ENCODE measurements around the gene FNDC3B.
A peak's percentile ranks its signal among the peaks of the same experiment; 100 is the strongest.

DNA sequence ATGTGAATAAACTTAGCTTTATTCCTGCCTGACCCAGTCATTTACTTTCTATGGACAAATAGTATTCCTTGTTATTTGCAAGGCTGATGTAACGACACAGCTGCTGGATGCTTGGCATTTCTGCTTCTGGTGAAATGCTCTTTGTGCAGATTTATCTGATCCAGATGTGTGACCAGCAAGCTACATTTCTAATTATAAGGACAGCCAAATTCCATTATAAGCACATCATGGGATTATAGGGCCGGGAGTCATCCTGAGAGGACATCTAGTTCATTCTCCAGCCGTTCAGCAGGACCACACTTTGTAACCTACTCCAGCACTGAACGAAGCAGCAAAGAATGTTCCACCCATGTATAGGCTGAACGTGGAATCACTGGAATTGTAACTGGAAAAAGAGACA, 42.9 kb downstream of the FNDC3B start:
- TF ChIP-seq, protein P1, sequence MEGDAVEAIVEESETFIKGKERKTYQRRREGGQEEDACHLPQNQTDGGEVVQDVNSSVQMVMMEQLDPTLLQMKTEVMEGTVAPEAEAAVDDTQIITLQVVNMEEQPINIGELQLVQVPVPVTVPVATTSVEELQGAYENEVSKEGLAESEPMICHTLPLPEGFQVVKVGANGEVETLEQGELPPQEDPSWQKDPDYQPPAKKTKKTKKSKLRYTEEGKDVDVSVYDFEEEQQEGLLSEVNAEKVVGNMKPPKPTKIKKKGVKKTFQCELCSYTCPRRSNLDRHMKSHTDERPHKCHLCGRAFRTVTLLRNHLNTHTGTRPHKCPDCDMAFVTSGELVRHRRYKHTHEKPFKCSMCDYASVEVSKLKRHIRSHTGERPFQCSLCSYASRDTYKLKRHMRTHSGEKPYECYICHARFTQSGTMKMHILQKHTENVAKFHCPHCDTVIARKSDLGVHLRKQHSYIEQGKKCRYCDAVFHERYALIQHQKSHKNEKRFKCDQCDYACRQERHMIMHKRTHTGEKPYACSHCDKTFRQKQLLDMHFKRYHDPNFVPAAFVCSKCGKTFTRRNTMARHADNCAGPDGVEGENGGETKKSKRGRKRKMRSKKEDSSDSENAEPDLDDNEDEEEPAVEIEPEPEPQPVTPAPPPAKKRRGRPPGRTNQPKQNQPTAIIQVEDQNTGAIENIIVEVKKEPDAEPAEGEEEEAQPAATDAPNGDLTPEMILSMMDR (IDR thresholded peaks at IDR 0.05), result no peak
- TF ChIP-seq POLR2A (IDR thresholded peaks at IDR 0.05; ENCODE audit: low read depth), result no peak
- no peak for TF ChIP-seq EP300 (IDR thresholded peaks at IDR 0.05)
- peak; percentile 27 to 69 for TF ChIP-seq POLR2AphosphoS5 (IDR thresholded peaks at IDR 0.05)

Data from esophagus muscularis mucosa (tissue), 4 donors.